ENCODE measurements around the gene PBX3.

The PBX3 gene

GRCh38 chr9:125995706-125996105 lies 248.5 kb downstream of the PBX3 start:
- H3K4me3 ChIP-seq (ENCODE audit: low read depth, low read length) = no peak overlapping the region
- TF ChIP-seq, protein P1, sequence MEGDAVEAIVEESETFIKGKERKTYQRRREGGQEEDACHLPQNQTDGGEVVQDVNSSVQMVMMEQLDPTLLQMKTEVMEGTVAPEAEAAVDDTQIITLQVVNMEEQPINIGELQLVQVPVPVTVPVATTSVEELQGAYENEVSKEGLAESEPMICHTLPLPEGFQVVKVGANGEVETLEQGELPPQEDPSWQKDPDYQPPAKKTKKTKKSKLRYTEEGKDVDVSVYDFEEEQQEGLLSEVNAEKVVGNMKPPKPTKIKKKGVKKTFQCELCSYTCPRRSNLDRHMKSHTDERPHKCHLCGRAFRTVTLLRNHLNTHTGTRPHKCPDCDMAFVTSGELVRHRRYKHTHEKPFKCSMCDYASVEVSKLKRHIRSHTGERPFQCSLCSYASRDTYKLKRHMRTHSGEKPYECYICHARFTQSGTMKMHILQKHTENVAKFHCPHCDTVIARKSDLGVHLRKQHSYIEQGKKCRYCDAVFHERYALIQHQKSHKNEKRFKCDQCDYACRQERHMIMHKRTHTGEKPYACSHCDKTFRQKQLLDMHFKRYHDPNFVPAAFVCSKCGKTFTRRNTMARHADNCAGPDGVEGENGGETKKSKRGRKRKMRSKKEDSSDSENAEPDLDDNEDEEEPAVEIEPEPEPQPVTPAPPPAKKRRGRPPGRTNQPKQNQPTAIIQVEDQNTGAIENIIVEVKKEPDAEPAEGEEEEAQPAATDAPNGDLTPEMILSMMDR (conservative IDR thresholded peaks at IDR 0.05; ENCODE audit: low read depth, low read length) = no peak
- no peak for DNase-seq (ENCODE audit: low read depth)

- no peak overlapping the region for H3K4me3 ChIP-seq (ENCODE audit: low read depth, low read length)
- no peak for DNase-seq (ENCODE audit: low read depth)
- TF ChIP-seq, protein P1 (conservative IDR thresholded peaks at IDR 0.05; ENCODE audit: low read depth, low read length) = no peak
These were observed 249.6 kb downstream of the PBX3 start for GRCh38 chr9:125996791-125997190.

DNA sequence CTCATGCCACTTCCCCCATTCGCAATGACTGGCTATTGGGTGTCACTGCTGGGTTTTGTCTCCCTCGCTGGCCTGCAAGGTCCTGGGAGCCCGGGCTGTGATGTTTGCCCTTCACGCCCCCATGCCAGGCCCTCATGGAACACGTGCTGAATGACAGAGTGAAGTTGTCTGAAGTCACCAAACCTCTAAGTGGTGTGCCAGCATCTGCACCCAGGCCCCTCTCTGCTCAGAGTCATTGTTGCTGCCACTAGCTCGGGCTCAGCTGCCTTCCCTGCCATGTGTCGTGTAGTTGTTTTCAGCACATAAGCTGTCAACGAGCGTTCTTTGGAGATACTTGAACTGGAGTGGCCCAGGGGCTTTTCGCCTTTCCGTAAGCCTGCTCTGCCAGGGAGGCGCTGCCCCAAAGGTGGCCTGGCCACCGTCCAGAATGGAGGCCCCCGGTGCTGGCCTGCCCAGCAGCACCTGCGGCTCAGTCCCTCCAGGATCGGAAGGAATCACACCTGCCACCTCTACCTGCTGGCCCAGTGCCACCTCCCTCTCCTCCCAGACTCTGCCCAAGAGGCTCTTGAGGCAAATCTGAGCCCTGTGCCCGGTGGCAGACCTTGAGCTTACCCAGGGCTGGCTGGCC lies 250.1 kb downstream of the PBX3 start:
- H3K4me3 ChIP-seq (ENCODE audit: low read depth, low read length) = no peak overlapping the region
- TF ChIP-seq, protein P1 (conservative IDR thresholded peaks at IDR 0.05; ENCODE audit: low read depth, low read length) = no peak
- no peak for DNase-seq (ENCODE audit: low read depth)

DNA sequence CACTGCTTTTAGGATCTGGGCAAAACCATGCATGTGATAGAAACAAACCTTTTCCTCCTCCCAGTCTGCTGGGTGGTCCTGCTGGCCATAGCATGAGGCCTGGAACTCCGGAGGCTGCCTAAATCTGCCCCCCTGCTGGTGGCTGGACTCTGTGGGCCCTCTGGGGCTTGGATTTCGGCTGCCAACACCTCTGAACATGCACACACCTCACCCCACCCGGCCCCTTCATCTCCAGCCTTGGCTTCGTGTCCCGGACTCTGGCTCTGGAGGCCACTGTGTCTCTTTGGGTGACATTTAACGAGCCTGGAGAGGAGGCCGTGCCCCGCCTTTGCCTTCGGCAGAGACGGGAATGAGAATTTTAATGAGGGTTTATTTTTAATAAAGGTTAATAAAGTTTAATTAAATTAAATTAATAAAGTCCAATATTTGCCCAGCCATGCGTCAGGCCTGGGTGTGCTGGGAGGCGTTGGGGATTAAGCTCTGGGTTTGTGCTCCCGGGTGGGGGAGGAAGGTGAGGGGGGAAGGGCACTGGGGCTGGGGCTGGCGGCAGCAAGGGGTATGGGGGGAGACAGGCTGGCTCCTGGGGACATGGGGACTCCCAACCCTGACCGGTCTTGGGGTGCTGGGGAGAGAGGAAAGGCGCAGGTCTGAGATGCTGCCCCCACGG lies 251.8 kb downstream of the PBX3 start:
- no peak for DNase-seq (ENCODE audit: low read depth)
- no peak overlapping the region for H3K4me3 ChIP-seq (ENCODE audit: low read depth, low read length)
- TF ChIP-seq, protein P1 (conservative IDR thresholded peaks at IDR 0.05; ENCODE audit: low read depth, low read length) = no peak

- DNase-seq (ENCODE audit: low read depth) = no peak
- H3K4me3 ChIP-seq (ENCODE audit: low read depth, low read length) = no peak overlapping the region
- TF ChIP-seq, protein P1 (conservative IDR thresholded peaks at IDR 0.05; ENCODE audit: low read depth, low read length) = no peak
These were observed 252.3 kb downstream of the PBX3 start for GRCh38 chr9:125999504-125999881.

DNA sequence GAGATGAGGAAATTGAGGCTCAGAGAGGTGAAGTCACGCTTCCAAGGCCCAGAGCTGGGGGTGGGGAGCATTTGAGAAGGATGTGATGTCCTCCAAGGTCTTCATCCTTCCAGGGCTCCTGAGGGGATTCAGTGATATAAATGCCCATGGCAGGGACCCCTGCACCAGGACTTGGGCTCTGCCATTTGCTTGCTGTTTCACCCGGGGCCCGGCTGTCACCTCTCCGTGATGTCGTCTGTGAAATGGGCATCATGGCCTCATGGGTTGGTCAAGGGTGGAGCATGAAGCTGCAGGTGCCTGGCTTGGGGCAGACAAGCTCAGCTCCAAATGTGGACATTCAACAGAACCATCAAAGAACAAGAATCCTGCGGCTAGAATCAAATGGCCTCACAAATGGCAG lies 253.1 kb downstream of the PBX3 start:
- DNase-seq (ENCODE audit: low read depth) = no peak
- TF ChIP-seq, protein P1 (conservative IDR thresholded peaks at IDR 0.05; ENCODE audit: low read depth, low read length) = no peak
- no peak overlapping the region for H3K4me3 ChIP-seq (ENCODE audit: low read depth, low read length)
